ENCODE data around the gene PIK3R2. TPM values are rescaled to one million over a fixed set of nuclear protein-coding genes. Genes with fewer than 3 reads are reported as not detected.

Gene PIK3R2
- total and polyA plus RNA-seq, 2 experiments from 2014 or later = 8.5 to 66.6 TPM

DNA sequence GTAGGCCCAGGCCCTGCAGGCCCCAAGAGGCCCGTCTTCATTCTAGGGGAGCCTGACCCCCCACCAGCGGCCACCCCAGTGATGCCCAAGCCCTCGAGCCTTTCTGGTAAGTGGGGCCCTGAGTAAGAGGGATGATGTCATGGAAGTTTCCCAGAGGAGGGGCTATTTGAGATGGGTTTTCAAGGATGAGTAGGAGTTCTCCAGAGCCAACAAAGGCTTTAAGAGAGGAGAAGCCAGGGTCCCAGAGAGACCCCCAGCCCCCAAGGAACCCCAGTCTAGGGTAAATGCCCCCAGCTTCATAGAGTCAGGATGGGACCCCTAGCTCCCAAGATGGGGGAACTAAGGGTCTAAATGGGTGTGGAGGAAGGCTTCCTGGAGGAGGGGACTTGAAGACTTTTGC, 9.1 kb upstream of the PIK3R2 start:
- ATAC-seq (no peak), DNase-seq (ENCODE audit: low spot score) (no peak)
- Histone ChIP-seq H3K9me2 (ENCODE audit: insufficient read depth) (no peaks in the 10 kb centered on the region), H3K79me2 (replicated peaks; ENCODE audit: insufficient read depth) (no peaks in the 10 kb centered on the region), H3K36me3 (ENCODE audit: insufficient read depth) (peaks cover 6% of the 10 kb centered on the region), H3K4me3 (no peak overlapping the region), H4K20me1 (replicated peaks; ENCODE audit: insufficient read depth) (no peaks in the 10 kb centered on the region), H3K27me3 (ENCODE audit: insufficient read depth) (no peaks in the 10 kb centered on the region), H3K4me2 (no peak overlapping the region), H3K4me1 (ENCODE audit: insufficient read depth) (no peaks in the 10 kb centered on the region), H3K27ac (ENCODE audit: low read depth) (no peak overlapping the region), H3F3A (replicated peaks; ENCODE audit: low read depth) (no peaks in the 10 kb centered on the region), H2AFZ (no peak overlapping the region)
- H3K4me1 Mint-ChIP-seq = no peaks in the 10 kb centered on the region
- no peaks in the 10 kb centered on the region for H3K27me3 Mint-ChIP-seq (ENCODE audit: insufficient read depth, low read depth, poor library complexity)
- H3K36me3 Mint-ChIP-seq (ENCODE audit: low read depth) = peaks cover 39% of the 10 kb centered on the region
- no peak overlapping the region for H3K27ac Mint-ChIP-seq
- no peaks in the 10 kb centered on the region; the same call in 2 of the 3 replicates for H3K9me3 Mint-ChIP-seq
- no peak overlapping the region for H3K4me3 Mint-ChIP-seq
- TF ChIP-seq JUNB (IDR thresholded peaks at IDR 0.05; ENCODE audit: unreplicated experiment) (no peak), STAT1 (IDR thresholded peaks at IDR 0.05; ENCODE audit: unreplicated experiment) (no peak), CREB1 (CRISPR knock-in tag; IDR thresholded peaks at IDR 0.05; ENCODE audit: low read depth) (no peak), ZNF114 (CRISPR knock-in tag; IDR thresholded peaks at IDR 0.05) (no peak), NANOG (IDR thresholded peaks at IDR 0.05; ENCODE audit: borderline replicate concordance) (no peak), ZNF331 (CRISPR knock-in tag; IDR thresholded peaks at IDR 0.05; ENCODE audit: low read depth) (no peak), EZH2phosphoT487 (IDR thresholded peaks at IDR 0.05; ENCODE audit: unreplicated experiment) (no peak), EZH2 (IDR thresholded peaks at IDR 0.05; ENCODE audit: low read depth, unreplicated experiment) (no peak), POLR2AphosphoS5 (IDR thresholded peaks at IDR 0.05; ENCODE audit: low read depth) (no peak)
- TF ChIP-seq, protein P1, sequence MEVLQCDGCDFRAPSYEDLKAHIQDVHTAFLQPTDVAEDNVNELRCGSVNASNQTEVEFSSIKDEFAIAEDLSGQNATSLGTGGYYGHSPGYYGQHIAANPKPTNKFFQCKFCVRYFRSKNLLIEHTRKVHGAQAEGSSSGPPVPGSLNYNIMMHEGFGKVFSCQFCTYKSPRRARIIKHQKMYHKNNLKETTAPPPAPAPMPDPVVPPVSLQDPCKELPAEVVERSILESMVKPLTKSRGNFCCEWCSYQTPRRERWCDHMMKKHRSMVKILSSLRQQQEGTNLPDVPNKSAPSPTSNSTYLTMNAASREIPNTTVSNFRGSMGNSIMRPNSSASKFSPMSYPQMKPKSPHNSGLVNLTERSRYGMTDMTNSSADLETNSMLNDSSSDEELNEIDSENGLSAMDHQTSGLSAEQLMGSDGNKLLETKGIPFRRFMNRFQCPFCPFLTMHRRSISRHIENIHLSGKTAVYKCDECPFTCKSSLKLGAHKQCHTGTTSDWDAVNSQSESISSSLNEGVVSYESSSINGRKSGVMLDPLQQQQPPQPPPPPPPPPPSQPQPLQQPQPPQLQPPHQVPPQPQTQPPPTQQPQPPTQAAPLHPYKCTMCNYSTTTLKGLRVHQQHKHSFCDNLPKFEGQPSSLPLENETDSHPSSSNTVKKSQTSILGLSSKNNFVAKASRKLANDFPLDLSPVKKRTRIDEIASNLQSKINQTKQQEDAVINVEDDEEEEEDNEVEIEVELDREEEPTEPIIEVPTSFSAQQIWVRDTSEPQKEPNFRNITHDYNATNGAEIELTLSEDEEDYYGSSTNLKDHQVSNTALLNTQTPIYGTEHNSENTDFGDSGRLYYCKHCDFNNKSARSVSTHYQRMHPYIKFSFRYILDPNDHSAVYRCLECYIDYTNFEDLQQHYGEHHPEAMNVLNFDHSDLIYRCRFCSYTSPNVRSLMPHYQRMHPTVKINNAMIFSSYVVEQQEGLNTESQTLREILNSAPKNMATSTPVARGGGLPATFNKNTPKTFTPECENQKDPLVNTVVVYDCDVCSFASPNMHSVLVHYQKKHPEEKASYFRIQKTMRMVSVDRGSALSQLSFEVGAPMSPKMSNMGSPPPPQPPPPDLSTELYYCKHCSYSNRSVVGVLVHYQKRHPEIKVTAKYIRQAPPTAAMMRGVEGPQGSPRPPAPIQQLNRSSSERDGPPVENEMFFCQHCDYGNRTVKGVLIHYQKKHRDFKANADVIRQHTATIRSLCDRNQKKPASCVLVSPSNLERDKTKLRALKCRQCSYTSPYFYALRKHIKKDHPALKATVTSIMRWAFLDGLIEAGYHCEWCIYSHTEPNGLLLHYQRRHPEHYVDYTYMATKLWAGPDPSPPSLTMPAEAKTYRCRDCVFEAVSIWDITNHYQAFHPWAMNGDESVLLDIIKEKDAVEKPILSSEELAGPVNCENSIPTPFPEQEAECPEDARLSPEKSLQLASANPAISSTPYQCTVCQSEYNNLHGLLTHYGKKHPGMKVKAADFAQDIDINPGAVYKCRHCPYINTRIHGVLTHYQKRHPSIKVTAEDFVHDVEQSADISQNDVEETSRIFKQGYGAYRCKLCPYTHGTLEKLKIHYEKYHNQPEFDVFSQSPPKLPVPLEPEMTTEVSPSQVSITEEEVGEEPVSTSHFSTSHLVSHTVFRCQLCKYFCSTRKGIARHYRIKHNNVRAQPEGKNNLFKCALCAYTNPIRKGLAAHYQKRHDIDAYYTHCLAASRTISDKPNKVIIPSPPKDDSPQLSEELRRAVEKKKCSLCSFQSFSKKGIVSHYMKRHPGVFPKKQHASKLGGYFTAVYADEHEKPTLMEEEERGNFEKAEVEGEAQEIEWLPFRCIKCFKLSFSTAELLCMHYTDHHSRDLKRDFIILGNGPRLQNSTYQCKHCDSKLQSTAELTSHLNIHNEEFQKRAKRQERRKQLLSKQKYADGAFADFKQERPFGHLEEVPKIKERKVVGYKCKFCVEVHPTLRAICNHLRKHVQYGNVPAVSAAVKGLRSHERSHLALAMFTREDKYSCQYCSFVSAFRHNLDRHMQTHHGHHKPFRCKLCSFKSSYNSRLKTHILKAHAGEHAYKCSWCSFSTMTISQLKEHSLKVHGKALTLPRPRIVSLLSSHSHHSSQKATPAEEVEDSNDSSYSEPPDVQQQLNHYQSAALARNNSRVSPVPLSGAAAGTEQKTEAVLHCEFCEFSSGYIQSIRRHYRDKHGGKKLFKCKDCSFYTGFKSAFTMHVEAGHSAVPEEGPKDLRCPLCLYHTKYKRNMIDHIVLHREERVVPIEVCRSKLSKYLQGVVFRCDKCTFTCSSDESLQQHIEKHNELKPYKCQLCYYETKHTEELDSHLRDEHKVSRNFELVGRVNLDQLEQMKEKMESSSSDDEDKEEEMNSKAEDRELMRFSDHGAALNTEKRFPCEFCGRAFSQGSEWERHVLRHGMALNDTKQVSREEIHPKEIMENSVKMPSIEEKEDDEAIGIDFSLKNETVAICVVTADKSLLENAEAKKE (CRISPR knock-in tag; IDR thresholded peaks at IDR 0.05) = no peak
- TF ChIP-seq, protein P2, sequence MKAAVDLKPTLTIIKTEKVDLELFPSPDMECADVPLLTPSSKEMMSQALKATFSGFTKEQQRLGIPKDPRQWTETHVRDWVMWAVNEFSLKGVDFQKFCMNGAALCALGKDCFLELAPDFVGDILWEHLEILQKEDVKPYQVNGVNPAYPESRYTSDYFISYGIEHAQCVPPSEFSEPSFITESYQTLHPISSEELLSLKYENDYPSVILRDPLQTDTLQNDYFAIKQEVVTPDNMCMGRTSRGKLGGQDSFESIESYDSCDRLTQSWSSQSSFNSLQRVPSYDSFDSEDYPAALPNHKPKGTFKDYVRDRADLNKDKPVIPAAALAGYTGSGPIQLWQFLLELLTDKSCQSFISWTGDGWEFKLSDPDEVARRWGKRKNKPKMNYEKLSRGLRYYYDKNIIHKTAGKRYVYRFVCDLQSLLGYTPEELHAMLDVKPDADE (IDR thresholded peaks at IDR 0.05) = no peak
- TF ChIP-seq, protein P3, sequence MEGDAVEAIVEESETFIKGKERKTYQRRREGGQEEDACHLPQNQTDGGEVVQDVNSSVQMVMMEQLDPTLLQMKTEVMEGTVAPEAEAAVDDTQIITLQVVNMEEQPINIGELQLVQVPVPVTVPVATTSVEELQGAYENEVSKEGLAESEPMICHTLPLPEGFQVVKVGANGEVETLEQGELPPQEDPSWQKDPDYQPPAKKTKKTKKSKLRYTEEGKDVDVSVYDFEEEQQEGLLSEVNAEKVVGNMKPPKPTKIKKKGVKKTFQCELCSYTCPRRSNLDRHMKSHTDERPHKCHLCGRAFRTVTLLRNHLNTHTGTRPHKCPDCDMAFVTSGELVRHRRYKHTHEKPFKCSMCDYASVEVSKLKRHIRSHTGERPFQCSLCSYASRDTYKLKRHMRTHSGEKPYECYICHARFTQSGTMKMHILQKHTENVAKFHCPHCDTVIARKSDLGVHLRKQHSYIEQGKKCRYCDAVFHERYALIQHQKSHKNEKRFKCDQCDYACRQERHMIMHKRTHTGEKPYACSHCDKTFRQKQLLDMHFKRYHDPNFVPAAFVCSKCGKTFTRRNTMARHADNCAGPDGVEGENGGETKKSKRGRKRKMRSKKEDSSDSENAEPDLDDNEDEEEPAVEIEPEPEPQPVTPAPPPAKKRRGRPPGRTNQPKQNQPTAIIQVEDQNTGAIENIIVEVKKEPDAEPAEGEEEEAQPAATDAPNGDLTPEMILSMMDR (conservative IDR thresholded peaks at IDR 0.05; ENCODE audit: low read depth in 2 of 2) = no peak
- TF ChIP-seq, protein P4, sequence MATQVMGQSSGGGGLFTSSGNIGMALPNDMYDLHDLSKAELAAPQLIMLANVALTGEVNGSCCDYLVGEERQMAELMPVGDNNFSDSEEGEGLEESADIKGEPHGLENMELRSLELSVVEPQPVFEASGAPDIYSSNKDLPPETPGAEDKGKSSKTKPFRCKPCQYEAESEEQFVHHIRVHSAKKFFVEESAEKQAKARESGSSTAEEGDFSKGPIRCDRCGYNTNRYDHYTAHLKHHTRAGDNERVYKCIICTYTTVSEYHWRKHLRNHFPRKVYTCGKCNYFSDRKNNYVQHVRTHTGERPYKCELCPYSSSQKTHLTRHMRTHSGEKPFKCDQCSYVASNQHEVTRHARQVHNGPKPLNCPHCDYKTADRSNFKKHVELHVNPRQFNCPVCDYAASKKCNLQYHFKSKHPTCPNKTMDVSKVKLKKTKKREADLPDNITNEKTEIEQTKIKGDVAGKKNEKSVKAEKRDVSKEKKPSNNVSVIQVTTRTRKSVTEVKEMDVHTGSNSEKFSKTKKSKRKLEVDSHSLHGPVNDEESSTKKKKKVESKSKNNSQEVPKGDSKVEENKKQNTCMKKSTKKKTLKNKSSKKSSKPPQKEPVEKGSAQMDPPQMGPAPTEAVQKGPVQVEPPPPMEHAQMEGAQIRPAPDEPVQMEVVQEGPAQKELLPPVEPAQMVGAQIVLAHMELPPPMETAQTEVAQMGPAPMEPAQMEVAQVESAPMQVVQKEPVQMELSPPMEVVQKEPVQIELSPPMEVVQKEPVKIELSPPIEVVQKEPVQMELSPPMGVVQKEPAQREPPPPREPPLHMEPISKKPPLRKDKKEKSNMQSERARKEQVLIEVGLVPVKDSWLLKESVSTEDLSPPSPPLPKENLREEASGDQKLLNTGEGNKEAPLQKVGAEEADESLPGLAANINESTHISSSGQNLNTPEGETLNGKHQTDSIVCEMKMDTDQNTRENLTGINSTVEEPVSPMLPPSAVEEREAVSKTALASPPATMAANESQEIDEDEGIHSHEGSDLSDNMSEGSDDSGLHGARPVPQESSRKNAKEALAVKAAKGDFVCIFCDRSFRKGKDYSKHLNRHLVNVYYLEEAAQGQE (IDR thresholded peaks at IDR 0.05; ENCODE audit: unreplicated experiment) = no peak

Data from GM23338 (cell line).